SU-DHL-6 (cell line): Measurements from ENCODE around the gene SLC25A1.

Experiments used
- H2AFZ ChIP-seq: fragments of 200-600 bp; sonication (generic); 2 replicates; pipeline ENCODE4 v1.6.1; 2014; ENCODE audit warnings: low read depth, mild to moderate bottlenecking, moderate library complexity, mixed read lengths, antibody characterized with exemption, low read length; ENCODE audit not compliant: severe bottlenecking
- H3F3A ChIP-seq: fragments of 200-600 bp; shearing (Covaris generic); 2 replicates; pipeline ENCODE4 v1.6.0; 2016; ENCODE audit warnings: antibody characterized with exemption, mild to moderate bottlenecking; ENCODE audit not compliant: insufficient read depth
- H3K27ac ChIP-seq: fragments of 200-600 bp; sonication (generic); 2 replicates; pipeline ENCODE4 v1.5.1; 2016; ENCODE audit warnings: low read depth, mild to moderate bottlenecking, low read length, moderate library complexity, mixed read lengths
- H3K27me3 ChIP-seq: fragments of 200-600 bp; sonication (generic), shearing (Covaris generic); 2 replicates; pipeline ENCODE4 v1.6.0; 2014; ENCODE audit warnings: mild to moderate bottlenecking, low read length
- H3K36me3 ChIP-seq: fragments of 200-600 bp; sonication (generic); 2 replicates; pipeline ENCODE4 v1.6.1; 2014; ENCODE audit warnings: mild to moderate bottlenecking, low read length, mixed read lengths
- H3K4me2 ChIP-seq: fragments of 300-600, 200-600 bp; shearing (Covaris generic), sonication (generic); 2 replicates; pipeline ENCODE4 v1.6.0; 2014; ENCODE audit warnings: low read length, low read depth, mild to moderate bottlenecking; ENCODE audit not compliant: poor library complexity, severe bottlenecking
- H3K4me3 ChIP-seq: fragments of 200-600 bp; sonication (generic); 2 replicates; pipeline ENCODE4 v1.5.1; 2014; ENCODE audit warnings: antibody characterized with exemption, low read length, mild to moderate bottlenecking, mixed read lengths; ENCODE audit not compliant: insufficient read depth, poor library complexity, severe bottlenecking
- H3K79me2 ChIP-seq: fragments of 200-600 bp; sonication (generic); 2 replicates; pipeline ENCODE4 v1.6.1; 2014; ENCODE audit warnings: mild to moderate bottlenecking, low read length, moderate library complexity; ENCODE audit not compliant: insufficient read depth
- H3K9ac ChIP-seq: fragments of 200-600 bp; sonication (generic); 2 replicates; pipeline ENCODE4 v1.7.0; 2014; ENCODE audit warnings: mild to moderate bottlenecking, low read length
- H3K9me2 ChIP-seq: fragments of 200-600 bp; sonication (generic); replicated peaks from 2 replicates; pipeline ENCODE4 v1.6.1; 2014; ENCODE audit warnings: low read length; ENCODE audit not compliant: insufficient read depth
- H3K9me3 ChIP-seq: fragments of 200-600 bp; sonication (generic); 2 replicates; pipeline ENCODE4 v1.6.1; 2014; ENCODE audit warnings: low read length, mixed read lengths; ENCODE audit not compliant: insufficient read depth
- H4K20me1 ChIP-seq: fragments of 200-600 bp; sonication (generic); 2 replicates; pipeline ENCODE4 v1.6.1; 2014; ENCODE audit warnings: low read depth, mild to moderate bottlenecking, antibody characterized with exemption, low read length, moderate library complexity, mixed read lengths
- EZH2phosphoT487 ChIP-seq: fragments of 200-600 bp; sonication (generic), shearing (Covaris generic); conservative IDR thresholded peaks from 2 replicates; pipeline ENCODE4 v1.6.1; 2018; ENCODE audit warnings: mild to moderate bottlenecking, antibody characterized with exemption, low read length, moderate library complexity, mixed read lengths
- TF ChIP-seq, protein P1 (sequence below): fragments of 200-600 bp; sonication (generic); IDR thresholded peaks from one replicate; pipeline ENCODE4 v1.5.1; 2017; ENCODE audit warnings: antibody characterized with exemption, mild to moderate bottlenecking, low read length, moderate library complexity; ENCODE audit not compliant: insufficient read depth, poor library complexity, severe bottlenecking

Gene SLC25A1

GRCh38 chr22:19173047-19174035 lies 5.2 kb downstream of the SLC25A1 start:
- TF ChIP-seq, protein P1, sequence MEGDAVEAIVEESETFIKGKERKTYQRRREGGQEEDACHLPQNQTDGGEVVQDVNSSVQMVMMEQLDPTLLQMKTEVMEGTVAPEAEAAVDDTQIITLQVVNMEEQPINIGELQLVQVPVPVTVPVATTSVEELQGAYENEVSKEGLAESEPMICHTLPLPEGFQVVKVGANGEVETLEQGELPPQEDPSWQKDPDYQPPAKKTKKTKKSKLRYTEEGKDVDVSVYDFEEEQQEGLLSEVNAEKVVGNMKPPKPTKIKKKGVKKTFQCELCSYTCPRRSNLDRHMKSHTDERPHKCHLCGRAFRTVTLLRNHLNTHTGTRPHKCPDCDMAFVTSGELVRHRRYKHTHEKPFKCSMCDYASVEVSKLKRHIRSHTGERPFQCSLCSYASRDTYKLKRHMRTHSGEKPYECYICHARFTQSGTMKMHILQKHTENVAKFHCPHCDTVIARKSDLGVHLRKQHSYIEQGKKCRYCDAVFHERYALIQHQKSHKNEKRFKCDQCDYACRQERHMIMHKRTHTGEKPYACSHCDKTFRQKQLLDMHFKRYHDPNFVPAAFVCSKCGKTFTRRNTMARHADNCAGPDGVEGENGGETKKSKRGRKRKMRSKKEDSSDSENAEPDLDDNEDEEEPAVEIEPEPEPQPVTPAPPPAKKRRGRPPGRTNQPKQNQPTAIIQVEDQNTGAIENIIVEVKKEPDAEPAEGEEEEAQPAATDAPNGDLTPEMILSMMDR = no peak
- TF ChIP-seq EZH2phosphoT487 = no peak
- H3F3A ChIP-seq = no peaks in the 10 kb centered on the region
- H3K27me3 ChIP-seq = no peaks in the 10 kb centered on the region
- H4K20me1 ChIP-seq = no peaks in the 10 kb centered on the region
- no peaks in the 10 kb centered on the region for H3K9me2 ChIP-seq
- H3K4me2 ChIP-seq = peak overlapping the region; percentile 91
- H3K4me3 ChIP-seq = peak overlapping the region; percentile 84
- H3K36me3 ChIP-seq = no peaks in the 10 kb centered on the region
- H2AFZ ChIP-seq = no peak overlapping the region
- peak overlapping the region; percentile 74 for H3K27ac ChIP-seq
- H3K9ac ChIP-seq = peak overlapping the region; percentile 97
- peaks cover 24% of the 10 kb centered on the region for H3K79me2 ChIP-seq
- H3K9me3 ChIP-seq = no peaks in the 10 kb centered on the region

DNA sequence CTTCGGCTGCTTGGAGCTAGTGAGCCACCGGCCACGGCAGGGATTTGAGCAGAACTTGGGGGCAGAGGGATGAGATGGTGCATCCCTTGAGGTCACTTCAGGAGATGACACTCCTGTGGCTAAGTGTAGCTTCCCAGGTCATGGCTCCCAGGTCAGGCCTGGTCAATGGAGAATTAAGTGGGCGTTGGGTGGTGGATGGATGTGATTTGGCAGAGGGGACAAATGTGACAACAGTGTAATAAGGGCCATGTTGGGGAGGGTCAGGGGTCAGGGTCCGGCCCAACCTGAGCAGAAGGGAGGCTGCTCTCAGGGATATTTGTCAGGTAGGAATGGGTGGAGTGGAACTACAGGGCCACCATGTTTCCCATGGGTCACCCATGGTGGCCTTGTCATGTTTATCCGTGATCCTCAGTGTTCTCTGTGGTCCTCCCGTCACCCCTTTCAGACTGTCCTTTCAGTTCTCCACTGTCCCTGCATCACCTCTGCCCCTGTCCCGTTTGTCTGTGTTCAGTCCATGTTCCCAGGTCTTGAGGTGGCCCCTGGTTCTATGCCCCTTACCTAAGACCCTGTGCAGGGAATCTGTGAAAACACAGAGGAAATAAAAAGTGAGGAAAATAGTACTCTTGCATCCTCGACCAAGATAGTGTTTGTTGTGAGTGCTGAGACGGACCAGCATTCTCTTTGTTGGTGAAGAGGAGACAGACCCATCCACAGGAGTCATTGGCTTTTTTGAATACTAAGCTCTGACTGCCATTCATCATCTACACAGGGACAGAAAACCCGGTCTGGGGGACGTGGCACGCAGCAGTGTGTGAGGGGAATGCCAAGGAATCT lies 6.1 kb downstream of the SLC25A1 start:
- H3K36me3 ChIP-seq = no peaks in the 10 kb centered on the region
- H3K9me2 ChIP-seq = no peaks in the 10 kb centered on the region
- no peak for TF ChIP-seq EZH2phosphoT487
- TF ChIP-seq, protein P1 = no peak
- H3K79me2 ChIP-seq = peaks cover 24% of the 10 kb centered on the region
- H3K4me3 ChIP-seq = peak overlapping the region; percentile 84
- no peak overlapping the region for H2AFZ ChIP-seq
- H3K9me3 ChIP-seq = no peaks in the 10 kb centered on the region
- peak overlapping the region; percentile 97 for H3K9ac ChIP-seq
- H3F3A ChIP-seq = no peaks in the 10 kb centered on the region
- no peaks in the 10 kb centered on the region for H4K20me1 ChIP-seq
- H3K27ac ChIP-seq = 0 out of 2 replicates have a peak overlapping the region, but pooled peaks have one; percentile 9
- no peaks in the 10 kb centered on the region for H3K27me3 ChIP-seq
- H3K4me2 ChIP-seq = peak overlapping the region; percentile 91

DNA sequence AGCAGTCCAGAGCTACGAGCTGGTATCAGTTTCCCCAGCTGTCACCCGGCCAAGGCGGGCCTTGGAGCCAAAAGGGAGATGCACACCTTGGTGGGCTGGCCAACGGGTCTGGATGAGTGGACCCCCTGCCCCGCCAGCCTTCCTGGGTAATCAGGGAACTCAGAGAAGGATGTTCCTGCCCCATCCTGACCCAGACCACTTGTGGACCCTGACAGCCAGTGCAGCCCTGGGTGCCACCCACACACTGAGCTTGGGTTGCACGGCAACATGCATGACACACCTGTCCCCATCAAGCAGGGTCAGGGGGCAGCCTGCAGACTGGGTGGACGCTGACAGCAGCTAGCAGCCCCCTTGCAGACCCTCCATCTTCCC lies 8.6 kb downstream of the SLC25A1 start:
- H3K27ac ChIP-seq = no peak overlapping the region
- no peak overlapping the region for H3K4me3 ChIP-seq
- H3K9ac ChIP-seq = no peak overlapping the region
- H3F3A ChIP-seq = no peaks in the 10 kb centered on the region
- no peaks in the 10 kb centered on the region for H3K36me3 ChIP-seq
- no peaks in the 10 kb centered on the region for H3K9me3 ChIP-seq
- no peak for TF ChIP-seq EZH2phosphoT487
- TF ChIP-seq, protein P1 = no peak
- no peak overlapping the region for H3K4me2 ChIP-seq
- H2AFZ ChIP-seq = no peak overlapping the region
- H3K27me3 ChIP-seq = no peaks in the 10 kb centered on the region
- H3K79me2 ChIP-seq = peaks cover 24% of the 10 kb centered on the region
- no peaks in the 10 kb centered on the region for H4K20me1 ChIP-seq
- no peaks in the 10 kb centered on the region for H3K9me2 ChIP-seq
